Duodenal mucosa (tissue), 2 donors: ENCODE measurements around the gene NPAS3.

Source experiments
- H3K27ac ChIP-seq: one replicate; pipeline ENCODE4 v1.7.0; 2013; ENCODE audit warnings: low read depth, low read length
- H3K27me3 ChIP-seq, 2 donors: one replicate each; pipeline ENCODE4 v1.7.0; 2013; ENCODE audit warnings: low read length in 2 of 2, control low read depth in 1 of 2; ENCODE audit not compliant: insufficient read depth in 2 of 2, control insufficient read depth in 1 of 2
- H3K36me3 ChIP-seq, 2 donors: one replicate each; pipeline ENCODE4 v1.7.0; 2013; ENCODE audit warnings: low read length in 2 of 2, control low read depth in 1 of 2; ENCODE audit not compliant: insufficient read depth in 2 of 2, control insufficient read depth in 1 of 2
- H3K4me1 ChIP-seq, 2 donors: one replicate each; pipeline ENCODE4 v1.7.0; 2013; ENCODE audit warnings: low read length in 2 of 2, control low read depth in 1 of 2; ENCODE audit not compliant: insufficient read depth in 2 of 2, control insufficient read depth in 1 of 2
- H3K4me3 ChIP-seq, 2 donors: one replicate each; pipeline ENCODE4 v1.7.0; 2013; ENCODE audit warnings: low read length in 2 of 2, low read depth in 1 of 2
- H3K9ac ChIP-seq, 2 donors: one replicate each; pipeline ENCODE4 v1.7.0; 2013; ENCODE audit warnings: low read length in 2 of 2, low read depth in 1 of 2
- H3K9me3 ChIP-seq, 2 donors: one replicate each; pipeline ENCODE4 v1.7.0; 2013; ENCODE audit warnings: low read length in 2 of 2, control low read depth in 1 of 2; ENCODE audit not compliant: control insufficient read depth in 1 of 2

The NPAS3 gene

GRCh38 chr14:33465846-33466700 lies 527.4 kb downstream of the NPAS3 start:
- Histone ChIP-seq H3K27me3 (no peaks in the 10 kb centered on the region), H3K4me1 (peaks cover 0 to 12% of the 10 kb centered on the region in 2 donors), H3K9me3 (no peaks in the 10 kb centered on the region), H3K4me3 (no peak overlapping the region), H3K9ac (no peak overlapping the region), H3K27ac (no peak overlapping the region), H3K36me3 (no peaks in the 10 kb centered on the region)

GRCh38 chr14:33467971-33468370 lies 529.3 kb downstream of the NPAS3 start:
- Histone ChIP-seq H3K4me1 (peaks cover 0 to 7% of the 10 kb centered on the region in 2 donors), H3K27ac (no peak overlapping the region), H3K27me3 (no peaks in the 10 kb centered on the region), H3K36me3 (no peaks in the 10 kb centered on the region), H3K9me3 (no peaks in the 10 kb centered on the region), H3K9ac (no peak overlapping the region), H3K4me3 (no peak overlapping the region)

GRCh38 chr14:33469898-33470297 lies 531.2 kb downstream of the NPAS3 start:
- Histone ChIP-seq H3K36me3 (no peaks in the 10 kb centered on the region), H3K27ac (no peak overlapping the region), H3K4me1 (peaks cover 0 to 7% of the 10 kb centered on the region in 2 donors), H3K9me3 (no peaks in the 10 kb centered on the region), H3K4me3 (no peak overlapping the region), H3K9ac (no peak overlapping the region), H3K27me3 (no peaks in the 10 kb centered on the region)

- Histone ChIP-seq H3K4me1 (peaks cover 0 to 7% of the 10 kb centered on the region in 2 donors), H3K9ac (no peak overlapping the region), H3K9me3 (no peaks in the 10 kb centered on the region), H3K27me3 (no peaks in the 10 kb centered on the region), H3K4me3 (no peak overlapping the region), H3K36me3 (no peaks in the 10 kb centered on the region), H3K27ac (no peak overlapping the region)
Observed at GRCh38 chr14:33471776-33472175, 533.1 kb downstream of the NPAS3 start.

GRCh38 chr14:33475623-33476022 lies 536.9 kb downstream of the NPAS3 start:
- Histone ChIP-seq H3K4me3 (no peak overlapping the region), H3K36me3 (no peaks in the 10 kb centered on the region), H3K27ac (no peak overlapping the region), H3K9me3 (no peaks in the 10 kb centered on the region), H3K27me3 (no peaks in the 10 kb centered on the region), H3K4me1 (no peaks in the 10 kb centered on the region), H3K9ac (no peak overlapping the region)

GRCh38 chr14:33477797-33478196 lies 539.1 kb downstream of the NPAS3 start:
- Histone ChIP-seq H3K36me3 (no peaks in the 10 kb centered on the region), H3K4me3 (no peak overlapping the region), H3K4me1 (no peaks in the 10 kb centered on the region), H3K9me3 (no peaks in the 10 kb centered on the region), H3K9ac (no peak overlapping the region), H3K27ac (no peak overlapping the region), H3K27me3 (peaks cover 0 to 2% of the 10 kb centered on the region in 2 donors)

- Histone ChIP-seq H3K4me3 (no peak overlapping the region), H3K9me3 (no peaks in the 10 kb centered on the region), H3K36me3 (no peaks in the 10 kb centered on the region), H3K27ac (no peak overlapping the region), H3K27me3 (peaks cover 0 to 2% of the 10 kb centered on the region in 2 donors), H3K4me1 (no peaks in the 10 kb centered on the region), H3K9ac (no peak overlapping the region)
Observed at GRCh38 chr14:33480071-33480886, 541.6 kb downstream of the NPAS3 start.

GRCh38 chr14:33480887-33481184 lies 542.2 kb downstream of the NPAS3 start:
- Histone ChIP-seq H3K4me1 (no peaks in the 10 kb centered on the region), H3K4me3 (no peak overlapping the region), H3K27ac (no peak overlapping the region), H3K9ac (no peak overlapping the region), H3K9me3 (no peaks in the 10 kb centered on the region), H3K36me3 (no peaks in the 10 kb centered on the region), H3K27me3 (peaks cover 0 to 2% of the 10 kb centered on the region in 2 donors)

GRCh38 chr14:33483110-33483509 lies 544.4 kb downstream of the NPAS3 start:
- Histone ChIP-seq H3K36me3 (no peaks in the 10 kb centered on the region), H3K4me1 (no peaks in the 10 kb centered on the region), H3K27me3 (peaks cover 0 to 2% of the 10 kb centered on the region in 2 donors), H3K4me3 (no peak overlapping the region), H3K9me3 (no peaks in the 10 kb centered on the region), H3K27ac (no peak overlapping the region), H3K9ac (no peak overlapping the region)

GRCh38 chr14:33483541-33483940 lies 544.9 kb downstream of the NPAS3 start:
- no peak overlapping the region for H3K27ac ChIP-seq
- no peaks in the 10 kb centered on the region for H3K9me3 ChIP-seq
- H3K27me3 ChIP-seq = peaks cover 0 to 2% of the 10 kb centered on the region in 2 donors
- no peaks in the 10 kb centered on the region for H3K36me3 ChIP-seq
- H3K4me1 ChIP-seq = no peaks in the 10 kb centered on the region
- no peak overlapping the region for H3K4me3 ChIP-seq
- no peak overlapping the region for H3K9ac ChIP-seq
